ENCODE data around the gene GLE1.

Gene GLE1

GRCh38 chr9:128550770-128551656, 46.5 kb downstream of the GLE1 start:
- TF ChIP-seq POLR2AphosphoS5 (IDR thresholded peaks at IDR 0.05; ENCODE audit: low read depth) (no peak), SPI1 (IDR thresholded peaks at IDR 0.05; ENCODE audit: borderline replicate concordance, low read depth) (no peak), GABPA (IDR thresholded peaks at IDR 0.05; ENCODE audit: low read depth) (no peak), CTCF (IDR thresholded peaks at IDR 0.05; ENCODE audit: insufficient read depth, low read length) (no peak)
- TF ChIP-seq, protein P1, sequence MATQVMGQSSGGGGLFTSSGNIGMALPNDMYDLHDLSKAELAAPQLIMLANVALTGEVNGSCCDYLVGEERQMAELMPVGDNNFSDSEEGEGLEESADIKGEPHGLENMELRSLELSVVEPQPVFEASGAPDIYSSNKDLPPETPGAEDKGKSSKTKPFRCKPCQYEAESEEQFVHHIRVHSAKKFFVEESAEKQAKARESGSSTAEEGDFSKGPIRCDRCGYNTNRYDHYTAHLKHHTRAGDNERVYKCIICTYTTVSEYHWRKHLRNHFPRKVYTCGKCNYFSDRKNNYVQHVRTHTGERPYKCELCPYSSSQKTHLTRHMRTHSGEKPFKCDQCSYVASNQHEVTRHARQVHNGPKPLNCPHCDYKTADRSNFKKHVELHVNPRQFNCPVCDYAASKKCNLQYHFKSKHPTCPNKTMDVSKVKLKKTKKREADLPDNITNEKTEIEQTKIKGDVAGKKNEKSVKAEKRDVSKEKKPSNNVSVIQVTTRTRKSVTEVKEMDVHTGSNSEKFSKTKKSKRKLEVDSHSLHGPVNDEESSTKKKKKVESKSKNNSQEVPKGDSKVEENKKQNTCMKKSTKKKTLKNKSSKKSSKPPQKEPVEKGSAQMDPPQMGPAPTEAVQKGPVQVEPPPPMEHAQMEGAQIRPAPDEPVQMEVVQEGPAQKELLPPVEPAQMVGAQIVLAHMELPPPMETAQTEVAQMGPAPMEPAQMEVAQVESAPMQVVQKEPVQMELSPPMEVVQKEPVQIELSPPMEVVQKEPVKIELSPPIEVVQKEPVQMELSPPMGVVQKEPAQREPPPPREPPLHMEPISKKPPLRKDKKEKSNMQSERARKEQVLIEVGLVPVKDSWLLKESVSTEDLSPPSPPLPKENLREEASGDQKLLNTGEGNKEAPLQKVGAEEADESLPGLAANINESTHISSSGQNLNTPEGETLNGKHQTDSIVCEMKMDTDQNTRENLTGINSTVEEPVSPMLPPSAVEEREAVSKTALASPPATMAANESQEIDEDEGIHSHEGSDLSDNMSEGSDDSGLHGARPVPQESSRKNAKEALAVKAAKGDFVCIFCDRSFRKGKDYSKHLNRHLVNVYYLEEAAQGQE (IDR thresholded peaks at IDR 0.05; ENCODE audit: insufficient replicate concordance, low read depth) = no peak
- DNase-seq (ENCODE audit: low read depth in 1 of 2, low spot score in 1 of 2) = no peak
- Histone ChIP-seq H3K4me3 (replicated peaks; ENCODE audit: insufficient read depth, low read length) (no peak overlapping the region), H3K27me3 (ENCODE audit: insufficient read depth, poor library complexity, severe bottlenecking) (no peaks in the 10 kb centered on the region), H3K27ac (replicated peaks) (peak overlapping the region; percentile 59)

DNA sequence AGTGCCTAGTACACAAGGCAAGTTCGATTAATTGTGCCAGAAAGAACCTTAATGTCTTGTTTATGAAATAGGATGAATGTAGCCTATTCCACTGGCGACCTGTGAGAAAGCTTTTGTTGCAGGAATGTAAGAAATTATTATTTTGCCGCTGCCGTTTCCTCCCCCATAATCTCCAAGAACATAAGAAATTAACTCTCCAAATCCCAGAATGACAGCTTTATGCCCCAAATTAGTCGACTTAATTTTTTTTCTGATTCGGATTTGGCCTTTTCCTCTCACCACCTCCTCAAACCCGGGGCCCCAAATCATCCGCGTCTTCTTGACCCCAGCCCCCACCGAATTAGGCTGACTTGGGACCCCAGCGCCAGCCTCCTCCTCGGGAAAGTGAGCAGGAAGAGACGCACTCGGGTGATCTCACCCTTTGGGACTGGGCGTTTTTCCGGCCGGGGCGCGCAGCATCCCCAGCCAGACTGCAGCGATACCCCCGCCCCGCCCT, 47.2 kb downstream of the GLE1 start:
- Histone ChIP-seq H3K4me3 (replicated peaks; ENCODE audit: insufficient read depth, low read length) (peak overlapping the region; percentile 83), H3K27ac (replicated peaks) (peak overlapping the region; percentile 59), H3K27me3 (ENCODE audit: insufficient read depth, poor library complexity, severe bottlenecking) (no peaks in the 10 kb centered on the region)
- no peak for DNase-seq (ENCODE audit: low read depth in 1 of 2, low spot score in 1 of 2)
- TF ChIP-seq GABPA (IDR thresholded peaks at IDR 0.05; ENCODE audit: low read depth) (no peak), CTCF (IDR thresholded peaks at IDR 0.05; ENCODE audit: insufficient read depth, low read length) (no peak), POLR2AphosphoS5 (IDR thresholded peaks at IDR 0.05; ENCODE audit: low read depth) (no peak), SPI1 (IDR thresholded peaks at IDR 0.05; ENCODE audit: borderline replicate concordance, low read depth) (no peak)
- TF ChIP-seq, protein P1 (IDR thresholded peaks at IDR 0.05; ENCODE audit: insufficient replicate concordance, low read depth) = no peak

DNA sequence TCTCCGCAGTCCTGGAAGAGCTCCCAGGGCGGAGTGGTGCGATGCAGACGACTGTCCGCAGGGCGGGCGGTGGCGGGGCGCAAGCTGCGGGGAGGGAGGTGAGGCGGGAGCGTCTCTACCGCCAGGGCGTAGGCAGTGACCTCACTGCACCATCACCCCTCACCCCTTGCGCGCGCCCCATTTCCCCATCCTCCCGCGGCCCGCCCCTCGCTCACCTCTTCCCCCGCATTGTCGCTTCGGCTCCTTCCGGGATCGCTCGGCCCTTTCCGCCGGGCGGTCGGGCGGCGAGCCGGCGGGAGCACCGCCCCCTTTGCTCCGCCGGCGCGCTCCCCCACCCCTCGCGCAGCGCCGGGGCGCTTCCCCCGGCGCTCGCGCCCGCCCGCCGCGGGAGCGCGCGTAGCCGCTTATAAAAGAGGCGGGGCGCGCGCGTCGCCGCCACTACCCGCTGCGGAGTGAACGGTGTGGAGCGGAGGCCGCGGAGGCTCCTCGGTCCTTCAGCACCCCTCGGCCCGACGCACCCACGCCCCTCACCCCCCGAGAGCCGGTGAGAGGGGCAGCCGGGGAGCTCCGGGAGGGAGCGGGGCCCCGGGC, 47.7 kb downstream of the GLE1 start, which contains the start of gene SPTAN1:
SPTAN1 (plus strand) TSS at position 435 of the 591 bp plus-strand sequence. CDS start 14,154 bp downstream, outside the sequence.
- H3K4me3 ChIP-seq (replicated peaks; ENCODE audit: insufficient read depth, low read length) = peak within 1 kb of the TSS; percentile 83
- H3K27me3 ChIP-seq (ENCODE audit: insufficient read depth, poor library complexity, severe bottlenecking) = no peaks in the 10 kb centered on the region
- no peak for TF ChIP-seq CTCF (IDR thresholded peaks at IDR 0.05; ENCODE audit: insufficient read depth, low read length)
- TF ChIP-seq, protein P1 (IDR thresholded peaks at IDR 0.05; ENCODE audit: insufficient replicate concordance, low read depth) = peak; percentile 45
- TF ChIP-seq POLR2AphosphoS5 (IDR thresholded peaks at IDR 0.05; ENCODE audit: low read depth) = peak; percentile 96
- peak; percentile 85 to 86 for DNase-seq (ENCODE audit: low read depth in 1 of 2, low spot score in 1 of 2)
- H3K27ac ChIP-seq (replicated peaks) = peak within 1 kb of the TSS; percentile 59

All from HL-60 (cell line).